Activated CD4-positive, alpha-beta memory T cell treated with anti-CD3 and anti-CD28 coated beads for 36 hours (primary cell): Measurements from ENCODE around the gene UROS. TPM values are rescaled to one million over a fixed set of nuclear protein-coding genes. Genes with fewer than 3 reads are reported as not detected.

Experiments used
- CTCF ChIA-PET: fragments of 350-600 bp; sonication (Branson Sonifier 250); formaldehyde crosslinking; loops from one replicate; lab custom pipeline; 2021; ENCODE audit warnings: antibody characterized with exemption, inconsistent platforms; lab: Charles Lee
- POLR2A ChIA-PET: fragments of 350-600 bp; sonication (Branson Sonifier 250); formaldehyde crosslinking; loops from one replicate; lab custom pipeline; 2021; ENCODE audit warnings: antibody characterized with exemption; lab: Charles Lee
- DNase-seq: peaks from one replicate; pipeline ENCODE4 v3.0.0-alpha.2; 2020
- H3K27ac Mint-ChIP-seq: one replicate; pipeline ENCODE4 v1.8.0; 2021; ENCODE audit warnings: mixed read lengths
- H3K27me3 Mint-ChIP-seq: one replicate; pipeline ENCODE4 v1.8.0; 2021; ENCODE audit warnings: mixed read lengths
- H3K36me3 Mint-ChIP-seq: one replicate; pipeline ENCODE4 v1.8.0; 2021; ENCODE audit warnings: mixed read lengths
- H3K4me1 Mint-ChIP-seq: one replicate; pipeline ENCODE4 v1.8.0; 2021; ENCODE audit warnings: low read depth, mixed read lengths
- H3K4me3 Mint-ChIP-seq: one replicate; pipeline ENCODE4 v1.8.0; 2021; ENCODE audit warnings: mild to moderate bottlenecking, mixed read lengths
- H3K9me3 Mint-ChIP-seq: one replicate; pipeline ENCODE4 v1.8.0; 2021; ENCODE audit warnings: mixed read lengths
- intact Hi-C: fragments of 100-400 bp; cut with micrococcal nuclease; formaldehyde crosslinking; loops from one replicate; pipeline ENCODE4 v1.15.1; 2023
- total RNA-seq, 2 experiments: library from RNA; stranded (reverse); gene quantifications; one replicate each; pipeline ENCODE4 v1.2.3, GENCODE V29; 2021

UROS gene
- total RNA-seq, 2 experiments from 2014 or later = 35.0 to 38.3 TPM

- no peak for DNase-seq
- intact Hi-C loops = no loop called here
- no peaks in the 10 kb centered on the region for H3K9me3 Mint-ChIP-seq
- POLR2A ChIA-PET = no interaction called here
- H3K27ac Mint-ChIP-seq = no peak overlapping the region
- H3K4me3 Mint-ChIP-seq = no peak overlapping the region
- H3K36me3 Mint-ChIP-seq = no peaks in the 10 kb centered on the region
- H3K4me1 Mint-ChIP-seq = no peaks in the 10 kb centered on the region
- H3K27me3 Mint-ChIP-seq = no peaks in the 10 kb centered on the region
- CTCF ChIA-PET = interaction anchor here (0.6 kb wide), 1 partner anchor 1533 kb away, joined by 3 read pairs; no protein-coding TSS in a partner anchor
Measured at GRCh38 chr10:125782054-125782453, 41.0 kb downstream of the UROS start.

GRCh38 chr10:125781374-125781773 lies 41.7 kb downstream of the UROS start:
- no peak for DNase-seq
- Mint-ChIP-seq H3K27me3 (no peaks in the 10 kb centered on the region), H3K36me3 (no peaks in the 10 kb centered on the region), H3K27ac (no peak overlapping the region), H3K4me3 (no peak overlapping the region), H3K4me1 (no peaks in the 10 kb centered on the region), H3K9me3 (no peaks in the 10 kb centered on the region)
- ChIA-PET POLR2A (no interaction called here), CTCF (no interaction called here)
- intact Hi-C loops = no loop called here

GRCh38 chr10:125779403-125780327 lies 43.4 kb downstream of the UROS start:
- Mint-ChIP-seq H3K27ac (no peak overlapping the region), H3K4me3 (no peak overlapping the region), H3K27me3 (no peaks in the 10 kb centered on the region), H3K9me3 (no peaks in the 10 kb centered on the region), H3K4me1 (no peaks in the 10 kb centered on the region), H3K36me3 (no peaks in the 10 kb centered on the region)
- POLR2A ChIA-PET = no interaction called here
- intact Hi-C loops = no loop called here
- CTCF ChIA-PET = no interaction called here
- no peak for DNase-seq

GRCh38 chr10:125778556-125778955 lies 44.5 kb downstream of the UROS start:
- ChIA-PET CTCF (no interaction called here), POLR2A (no interaction called here)
- Mint-ChIP-seq H3K36me3 (no peaks in the 10 kb centered on the region), H3K9me3 (no peaks in the 10 kb centered on the region), H3K27ac (no peak overlapping the region), H3K4me1 (no peaks in the 10 kb centered on the region), H3K4me3 (no peak overlapping the region), H3K27me3 (peaks cover 1% of the 10 kb centered on the region)
- intact Hi-C loops = no loop called here
- DNase-seq = no peak

GRCh38 chr10:125777806-125778205 lies 45.3 kb downstream of the UROS start:
- DNase-seq = no peak
- no peaks in the 10 kb centered on the region for H3K9me3 Mint-ChIP-seq
- H3K27me3 Mint-ChIP-seq = peaks cover 1% of the 10 kb centered on the region
- H3K36me3 Mint-ChIP-seq = no peaks in the 10 kb centered on the region
- no peak overlapping the region for H3K27ac Mint-ChIP-seq
- no peak overlapping the region for H3K4me3 Mint-ChIP-seq
- POLR2A ChIA-PET = no interaction called here
- intact Hi-C loops = no loop called here
- CTCF ChIA-PET = no interaction called here
- H3K4me1 Mint-ChIP-seq = no peaks in the 10 kb centered on the region

- intact Hi-C loops = no loop called here
- H3K4me1 Mint-ChIP-seq = no peaks in the 10 kb centered on the region
- no peak within 1 kb of the TSS for H3K4me3 Mint-ChIP-seq
- no peaks in the 10 kb centered on the region for H3K9me3 Mint-ChIP-seq
- H3K36me3 Mint-ChIP-seq = no peaks in the 10 kb centered on the region
- no peak for DNase-seq
- H3K27ac Mint-ChIP-seq = no peak within 1 kb of the TSS
- POLR2A ChIA-PET = no interaction called here
- CTCF ChIA-PET = no interaction called here
- H3K27me3 Mint-ChIP-seq = peaks cover 1% of the 10 kb centered on the region
Measured at GRCh38 chr10:125775491-125776106, 47.5 kb downstream of the UROS start, which contains the start of gene MMP21. Gene MMP21, minus strand, starts transcription at chr10:125775821. Its CDS starts 0 bp downstream, at chr10:125775821.

GRCh38 chr10:125774581-125775191 lies 48.4 kb downstream of the UROS start:
- Mint-ChIP-seq H3K4me1 (no peaks in the 10 kb centered on the region), H3K27ac (no peak overlapping the region), H3K27me3 (peaks cover 1% of the 10 kb centered on the region), H3K9me3 (no peaks in the 10 kb centered on the region), H3K4me3 (no peak overlapping the region), H3K36me3 (no peaks in the 10 kb centered on the region)
- intact Hi-C loops = no loop called here
- no peak for DNase-seq
- CTCF ChIA-PET = no interaction called here
- POLR2A ChIA-PET = no interaction called here

- H3K9me3 Mint-ChIP-seq = no peaks in the 10 kb centered on the region
- H3K36me3 Mint-ChIP-seq = peaks cover 3% of the 10 kb centered on the region
- no peaks in the 10 kb centered on the region for H3K4me1 Mint-ChIP-seq
- ChIA-PET POLR2A (no interaction called here), CTCF (no interaction called here)
- intact Hi-C loops = no loop called here
- no peak overlapping the region for H3K27ac Mint-ChIP-seq
- DNase-seq = no peak
- H3K4me3 Mint-ChIP-seq = no peak overlapping the region
- H3K27me3 Mint-ChIP-seq = peaks cover 1% of the 10 kb centered on the region
Measured at GRCh38 chr10:125773687-125774543, 49.1 kb downstream of the UROS start.

- H3K9me3 Mint-ChIP-seq = no peaks in the 10 kb centered on the region
- H3K4me3 Mint-ChIP-seq = no peak overlapping the region
- no peaks in the 10 kb centered on the region for H3K4me1 Mint-ChIP-seq
- intact Hi-C loops = no loop called here
- H3K27me3 Mint-ChIP-seq = peaks cover 1% of the 10 kb centered on the region
- H3K27ac Mint-ChIP-seq = no peak overlapping the region
- CTCF ChIA-PET = no interaction called here
- POLR2A ChIA-PET = no interaction called here
- peaks cover 5% of the 10 kb centered on the region for H3K36me3 Mint-ChIP-seq
- no peak for DNase-seq
Measured at GRCh38 chr10:125772864-125773180, 50.2 kb downstream of the UROS start.

- no peak for DNase-seq
- ChIA-PET POLR2A (no interaction called here), CTCF (no interaction called here)
- Mint-ChIP-seq H3K4me3 (no peak overlapping the region), H3K36me3 (peaks cover 6% of the 10 kb centered on the region), H3K27me3 (peaks cover 1% of the 10 kb centered on the region), H3K9me3 (no peaks in the 10 kb centered on the region), H3K4me1 (no peaks in the 10 kb centered on the region), H3K27ac (no peak overlapping the region)
- intact Hi-C loops = no loop called here
Measured at GRCh38 chr10:125772112-125772863, 50.8 kb downstream of the UROS start.

- Mint-ChIP-seq H3K9me3 (no peaks in the 10 kb centered on the region), H3K4me1 (no peaks in the 10 kb centered on the region), H3K27me3 (peaks cover 1% of the 10 kb centered on the region), H3K4me3 (no peak overlapping the region), H3K36me3 (peaks cover 14% of the 10 kb centered on the region), H3K27ac (no peak overlapping the region)
- intact Hi-C loops = no loop called here
- ChIA-PET POLR2A (no interaction called here), CTCF (no interaction called here)
- no peak for DNase-seq
Measured at GRCh38 chr10:125770844-125771243, 52.2 kb downstream of the UROS start.
